PC-9 (cell line): Measurements from ENCODE around the gene WNT3.
A peak's percentile ranks its signal among the peaks of the same experiment; 100 is the strongest.

Experiments used
- CTCF ChIP-seq: fragments of 200-600 bp; sonication (generic); conservative IDR thresholded peaks from 2 replicates; pipeline ENCODE4 v1.6.1; 2017; ENCODE audit warnings: mixed run types, antibody characterized with exemption, mild to moderate bottlenecking, moderate library complexity
- EZH2 ChIP-seq: fragments of 200-600 bp; sonication (generic); IDR thresholded peaks from 2 replicates; pipeline ENCODE4 v1.8.0; 2017; ENCODE audit warnings: antibody characterized with exemption, low read depth

DNA sequence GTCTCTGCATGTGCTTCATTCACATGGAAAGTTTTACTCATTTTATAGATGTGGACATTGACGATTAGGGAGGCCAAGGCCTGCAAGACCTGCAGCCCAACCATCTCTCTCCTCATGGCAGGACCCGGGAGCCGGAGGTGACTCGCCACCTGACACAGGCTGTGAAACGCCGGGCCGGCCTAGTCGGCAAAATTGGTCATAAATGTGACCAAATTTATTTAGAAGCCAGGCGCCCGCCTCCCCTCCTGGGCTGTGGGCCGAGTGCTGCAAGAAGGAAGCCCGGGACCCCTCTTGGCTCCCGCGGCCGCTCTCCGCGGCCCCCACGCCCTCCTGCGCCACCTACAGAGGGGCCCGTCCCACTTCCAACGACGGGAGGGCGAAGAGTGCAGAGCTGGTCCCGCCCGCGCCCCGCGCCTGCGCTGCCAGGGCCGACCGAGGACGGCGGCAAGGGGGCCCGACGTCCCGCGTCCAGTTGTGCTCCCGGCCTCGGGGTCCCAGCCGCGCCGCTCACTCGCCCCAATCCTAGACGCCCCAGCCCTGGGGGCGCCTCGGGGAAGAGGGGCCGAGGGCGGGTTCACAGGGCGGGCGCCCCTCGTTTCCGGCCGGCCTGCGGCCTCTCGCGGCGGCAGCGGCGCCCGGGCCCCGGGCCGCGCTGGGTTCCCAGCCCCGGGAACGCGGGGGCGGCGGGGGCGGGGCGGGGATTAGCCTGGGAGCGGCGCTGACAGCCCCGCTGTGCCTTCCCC, 47.5 kb downstream of the WNT3 start:
- TF ChIP-seq CTCF (peak; percentile 59; the same call in 1 of the 2 replicates), EZH2 (no peak)
